ENCODE results near the gene PDGFD.

PDGFD gene

GRCh38 chr11:103927535-103927934 is 236.4 kb downstream of the PDGFD start:
- DNase-seq (ENCODE audit: extremely low read depth in 1 of 2, low read depth in 1 of 2) = no peak

GRCh38 chr11:103926990-103927389 is 237.0 kb downstream of the PDGFD start:
- no peak for DNase-seq (ENCODE audit: extremely low read depth in 1 of 2, low read depth in 1 of 2)

- no peak for DNase-seq (ENCODE audit: extremely low read depth in 1 of 2, low read depth in 1 of 2)
Observed at GRCh38 chr11:103924166-103925013, 239.6 kb downstream of the PDGFD start.

GRCh38 chr11:103923451-103923931 is 240.5 kb downstream of the PDGFD start:
- no peak for DNase-seq (ENCODE audit: extremely low read depth in 1 of 2, low read depth in 1 of 2)

GRCh38 chr11:103920933-103921332 is 243.0 kb downstream of the PDGFD start:
- DNase-seq (ENCODE audit: extremely low read depth in 1 of 2, low read depth in 1 of 2) = no peak

GRCh38 chr11:103920449-103920848 is 243.5 kb downstream of the PDGFD start:
- no peak for DNase-seq (ENCODE audit: extremely low read depth in 1 of 2, low read depth in 1 of 2)

GRCh38 chr11:103910721-103911120 is 253.2 kb downstream of the PDGFD start:
- no peak for DNase-seq (ENCODE audit: extremely low read depth in 1 of 2, low read depth in 1 of 2)

- no peak for DNase-seq (ENCODE audit: extremely low read depth in 1 of 2, low read depth in 1 of 2)
Observed at GRCh38 chr11:103907548-103908455, 256.1 kb downstream of the PDGFD start.

- no peak for DNase-seq (ENCODE audit: extremely low read depth in 1 of 2, low read depth in 1 of 2)
Observed at GRCh38 chr11:103907136-103907535, 256.8 kb downstream of the PDGFD start.

GRCh38 chr11:103906291-103906867 is 257.6 kb downstream of the PDGFD start:
- DNase-seq (ENCODE audit: extremely low read depth in 1 of 2, low read depth in 1 of 2) = no peak

- no peak for DNase-seq (ENCODE audit: extremely low read depth in 1 of 2, low read depth in 1 of 2)
Observed at GRCh38 chr11:103904324-103904667, 259.7 kb downstream of the PDGFD start.

- DNase-seq (ENCODE audit: extremely low read depth in 1 of 2, low read depth in 1 of 2) = no peak
Observed at GRCh38 chr11:103903621-103904323, 260.2 kb downstream of the PDGFD start.

- DNase-seq (ENCODE audit: extremely low read depth in 1 of 2, low read depth in 1 of 2) = no peak
Observed at GRCh38 chr11:103902994-103903393, 261.0 kb downstream of the PDGFD start.

GRCh38 chr11:103901656-103902055 is 262.3 kb downstream of the PDGFD start:
- DNase-seq (ENCODE audit: extremely low read depth in 1 of 2, low read depth in 1 of 2) = no peak

GRCh38 chr11:103898577-103899336 is 265.2 kb downstream of the PDGFD start:
- no peak for DNase-seq (ENCODE audit: extremely low read depth in 1 of 2, low read depth in 1 of 2)

- no peak for DNase-seq (ENCODE audit: extremely low read depth in 1 of 2, low read depth in 1 of 2)
Observed at GRCh38 chr11:103898065-103898464, 265.9 kb downstream of the PDGFD start.

- no peak for DNase-seq (ENCODE audit: extremely low read depth in 1 of 2, low read depth in 1 of 2)
Observed at GRCh38 chr11:103897160-103897936, 266.6 kb downstream of the PDGFD start.

GRCh38 chr11:103895106-103895505 is 268.8 kb downstream of the PDGFD start:
- DNase-seq (ENCODE audit: extremely low read depth in 1 of 2, low read depth in 1 of 2) = no peak

- DNase-seq (ENCODE audit: extremely low read depth in 1 of 2, low read depth in 1 of 2) = no peak
Observed at GRCh38 chr11:103894673-103895072, 269.3 kb downstream of the PDGFD start.
